Astrocyte (in vitro differentiated cells and primary cell): ENCODE data around the gene PADI2. TPM values are rescaled to one million over a fixed set of nuclear protein-coding genes. Genes with fewer than 3 reads are reported as not detected.

Source experiments
- DNase-seq: peaks from one replicate; pipeline ENCODE4 v3.0.0-alpha.2; 2010; ENCODE audit warnings: low read depth
- FAIRE-seq: peaks from 2 replicates; lab custom pipeline; 2011; peaks lifted over from hg19 to GRCh38; lab: Jason Lieb, UNC
- H2AFZ ChIP-seq: 2 replicates; pipeline ENCODE4 v1.6.0; 2012; ENCODE audit warnings: low read depth, low read length, inconsistent platforms
- H3K27ac ChIP-seq: 2 replicates; pipeline ENCODE4 v1.5.1; 2011; ENCODE audit warnings: low read depth, low read length, inconsistent platforms
- H3K27me3 ChIP-seq: 2 replicates; pipeline ENCODE4 v1.6.0; 2011; ENCODE audit warnings: low read length, inconsistent platforms; ENCODE audit not compliant: insufficient read depth
- H3K36me3 ChIP-seq: 2 replicates; pipeline ENCODE4 v1.5.1; 2011; ENCODE audit warnings: low read length, inconsistent platforms; ENCODE audit not compliant: insufficient read depth
- H3K4me1 ChIP-seq: 2 replicates; pipeline ENCODE4 v1.5.1; 2011; ENCODE audit warnings: low read length, inconsistent platforms; ENCODE audit not compliant: insufficient read depth
- H3K4me2 ChIP-seq: 2 replicates; pipeline ENCODE4 v1.6.0; 2012; ENCODE audit warnings: low read length, inconsistent platforms
- H3K4me3 ChIP-seq: 2 replicates; pipeline ENCODE4 v1.5.1; 2011; ENCODE audit warnings: low read depth, mild to moderate bottlenecking, low read length, inconsistent platforms; ENCODE audit not compliant: insufficient read depth
- H3K79me2 ChIP-seq: 2 replicates; pipeline ENCODE4 v1.6.0; 2012; ENCODE audit warnings: mild to moderate bottlenecking, low read length, inconsistent platforms; ENCODE audit not compliant: insufficient read depth
- H3K9ac ChIP-seq: 2 replicates; pipeline ENCODE4 v1.6.0; 2012; ENCODE audit warnings: mild to moderate bottlenecking, low read length, inconsistent platforms
- H3K9me3 ChIP-seq: 2 replicates; pipeline ENCODE4 v1.5.1; 2012; ENCODE audit warnings: low read depth, mild to moderate bottlenecking, low read length, inconsistent platforms; ENCODE audit not compliant: insufficient read depth
- H4K20me1 ChIP-seq: 2 replicates; pipeline ENCODE4 v1.6.0; 2012; ENCODE audit warnings: low read length, inconsistent platforms; ENCODE audit not compliant: insufficient read depth
- H3K27ac Mint-ChIP-seq: one replicate; pipeline ENCODE4 v1.8.0; 2021; ENCODE audit warnings: mild to moderate bottlenecking, mixed read lengths; ENCODE audit not compliant: unreplicated experiment
- H3K27me3 Mint-ChIP-seq: one replicate; pipeline ENCODE4 v1.8.0; 2021; ENCODE audit warnings: low read depth, mixed read lengths; ENCODE audit not compliant: unreplicated experiment
- H3K36me3 Mint-ChIP-seq: one replicate; pipeline ENCODE4 v1.8.0; 2021; ENCODE audit warnings: low read depth, mixed read lengths; ENCODE audit not compliant: unreplicated experiment
- H3K4me1 Mint-ChIP-seq: one replicate; pipeline ENCODE4 v1.8.0; 2021; ENCODE audit warnings: low read depth, mixed read lengths; ENCODE audit not compliant: unreplicated experiment
- H3K4me3 Mint-ChIP-seq: one replicate; pipeline ENCODE4 v1.8.0; 2021; ENCODE audit warnings: mild to moderate bottlenecking, moderate library complexity, mixed read lengths; ENCODE audit not compliant: unreplicated experiment
- H3K9me3 Mint-ChIP-seq: one replicate; pipeline ENCODE4 v1.8.0; 2021; ENCODE audit warnings: mild to moderate bottlenecking, mixed read lengths; ENCODE audit not compliant: unreplicated experiment
- EZH2 ChIP-seq: IDR thresholded peaks from 2 replicates; pipeline ENCODE4 v1.6.1; 2012; ENCODE audit warnings: mild to moderate bottlenecking, low read length, inconsistent platforms; ENCODE audit not compliant: insufficient read depth
- total RNA-seq: library from RNA; stranded (reverse); gene quantifications from 2 replicates; pipeline ENCODE4 v1.2.1, GENCODE V29; 2021
- TF ChIP-seq, protein P1 (sequence below): IDR thresholded peaks from 2 replicates; pipeline ENCODE4 v1.5.1; 2011; ENCODE audit warnings: low read depth, mild to moderate bottlenecking, inconsistent platforms, low read length, moderate library complexity; ENCODE audit not compliant: insufficient read depth

PADI2 gene
- total RNA-seq, 1 donor from 2014 or later = 0.48 TPM

DNA sequence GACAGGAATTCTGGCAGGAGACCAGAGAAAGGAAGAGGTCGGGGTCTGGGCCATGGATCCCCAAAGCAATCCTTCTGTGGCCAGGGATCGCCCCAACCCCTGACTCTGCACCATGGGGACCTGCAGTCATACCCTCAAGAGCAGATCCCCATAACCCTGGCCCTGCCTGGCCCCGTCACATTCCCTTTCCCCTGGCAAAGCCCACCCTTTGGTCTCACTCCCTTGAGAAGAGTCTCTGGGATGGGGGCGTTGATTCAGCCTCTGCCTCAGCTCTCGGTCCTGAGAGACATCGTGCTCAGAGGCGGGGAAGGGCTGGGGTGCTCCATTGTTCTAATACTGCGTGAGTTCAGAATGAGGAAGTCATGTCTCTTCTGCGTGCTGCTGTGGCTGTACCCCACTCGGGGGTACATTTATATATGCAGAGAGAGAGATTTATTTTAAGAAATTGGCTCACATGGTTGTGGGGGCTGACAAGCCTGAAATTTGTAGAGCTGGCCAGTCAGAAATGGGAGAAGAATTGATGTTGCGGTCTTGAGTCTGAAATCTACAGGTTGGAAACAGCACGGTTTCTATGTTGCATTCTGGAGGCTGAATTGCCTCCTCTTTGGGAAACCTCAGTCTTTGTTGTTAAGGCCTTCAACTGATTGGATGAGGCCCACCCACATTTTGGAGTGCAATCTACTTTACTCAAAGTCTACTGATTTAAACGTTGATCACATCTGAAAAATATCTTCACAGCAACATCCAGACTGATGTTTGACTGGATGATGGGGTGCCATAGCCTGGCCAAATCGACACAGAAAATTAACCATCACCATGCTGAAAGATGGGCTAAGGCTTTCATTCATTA lies 4.2 kb upstream of the PADI2 start:
- Histone ChIP-seq H3K36me3 (no peaks in the 10 kb centered on the region), H3K79me2 (no peaks in the 10 kb centered on the region), H3K27me3 (peaks cover 5% of the 10 kb centered on the region), H3K4me3 (no peak overlapping the region), H3K9me3 (no peaks in the 10 kb centered on the region), H3K4me1 (peaks cover 50% of the 10 kb centered on the region), H3K9ac (no peak overlapping the region), H3K4me2 (peak overlapping the region; percentile 60), H3K27ac (no peak overlapping the region), H2AFZ (no peak overlapping the region), H4K20me1 (peaks cover 3% of the 10 kb centered on the region)
- H3K27me3 Mint-ChIP-seq = peaks cover 26% of the 10 kb centered on the region
- TF ChIP-seq, protein P1, sequence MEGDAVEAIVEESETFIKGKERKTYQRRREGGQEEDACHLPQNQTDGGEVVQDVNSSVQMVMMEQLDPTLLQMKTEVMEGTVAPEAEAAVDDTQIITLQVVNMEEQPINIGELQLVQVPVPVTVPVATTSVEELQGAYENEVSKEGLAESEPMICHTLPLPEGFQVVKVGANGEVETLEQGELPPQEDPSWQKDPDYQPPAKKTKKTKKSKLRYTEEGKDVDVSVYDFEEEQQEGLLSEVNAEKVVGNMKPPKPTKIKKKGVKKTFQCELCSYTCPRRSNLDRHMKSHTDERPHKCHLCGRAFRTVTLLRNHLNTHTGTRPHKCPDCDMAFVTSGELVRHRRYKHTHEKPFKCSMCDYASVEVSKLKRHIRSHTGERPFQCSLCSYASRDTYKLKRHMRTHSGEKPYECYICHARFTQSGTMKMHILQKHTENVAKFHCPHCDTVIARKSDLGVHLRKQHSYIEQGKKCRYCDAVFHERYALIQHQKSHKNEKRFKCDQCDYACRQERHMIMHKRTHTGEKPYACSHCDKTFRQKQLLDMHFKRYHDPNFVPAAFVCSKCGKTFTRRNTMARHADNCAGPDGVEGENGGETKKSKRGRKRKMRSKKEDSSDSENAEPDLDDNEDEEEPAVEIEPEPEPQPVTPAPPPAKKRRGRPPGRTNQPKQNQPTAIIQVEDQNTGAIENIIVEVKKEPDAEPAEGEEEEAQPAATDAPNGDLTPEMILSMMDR = no peak
- TF ChIP-seq EZH2 = no peak
- no peak for DNase-seq
- no peak for FAIRE-seq
- no peak overlapping the region for H3K27ac Mint-ChIP-seq
- no peak overlapping the region for H3K4me3 Mint-ChIP-seq
- no peaks in the 10 kb centered on the region for H3K9me3 Mint-ChIP-seq
- H3K36me3 Mint-ChIP-seq = no peaks in the 10 kb centered on the region
- H3K4me1 Mint-ChIP-seq = peaks cover 11% of the 10 kb centered on the region

DNA sequence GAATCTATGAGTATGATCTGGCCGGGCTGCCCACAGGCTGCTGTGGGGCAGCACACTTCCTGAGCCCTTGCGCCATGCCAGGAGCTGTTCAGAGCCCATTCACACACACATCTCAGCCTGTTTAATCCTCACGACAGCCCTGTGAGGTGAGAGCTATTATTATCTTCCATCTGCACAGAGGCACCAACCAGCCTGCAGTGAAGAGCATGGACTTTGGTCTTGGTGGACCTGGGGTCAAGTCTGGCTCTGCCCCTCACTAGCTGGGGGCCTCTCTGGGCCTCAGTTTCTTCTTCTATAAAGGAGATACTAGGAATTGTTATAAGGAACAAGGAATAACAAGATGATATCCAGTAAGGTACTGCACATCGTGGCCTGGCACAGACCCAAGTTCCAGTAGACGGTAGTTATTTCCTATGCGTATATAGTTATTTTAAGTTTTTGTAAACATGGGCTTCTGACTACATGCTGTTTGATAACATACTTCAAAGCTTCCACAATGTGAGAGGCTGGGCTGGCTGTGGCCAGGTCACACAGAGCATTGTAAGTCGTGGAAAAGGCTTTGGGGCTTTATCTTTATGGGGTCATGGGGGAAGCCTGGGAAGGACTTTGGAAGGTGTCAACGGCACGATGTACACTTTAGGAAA lies 3.4 kb upstream of the PADI2 start:
- peaks cover 12% of the 10 kb centered on the region for H3K27me3 ChIP-seq
- H3K4me1 Mint-ChIP-seq = peaks cover 8% of the 10 kb centered on the region
- H3K4me3 ChIP-seq = no peak overlapping the region
- no peaks in the 10 kb centered on the region for H3K9me3 Mint-ChIP-seq
- H4K20me1 ChIP-seq = peaks cover 3% of the 10 kb centered on the region
- H3K4me3 Mint-ChIP-seq = no peak overlapping the region
- peak overlapping the region; percentile 31 for H3K27ac Mint-ChIP-seq
- no peak for FAIRE-seq
- H3K9me3 ChIP-seq = no peaks in the 10 kb centered on the region
- H3K36me3 ChIP-seq = no peaks in the 10 kb centered on the region
- DNase-seq = peak; percentile 40
- H3K27me3 Mint-ChIP-seq = peaks cover 34% of the 10 kb centered on the region
- peaks cover 44% of the 10 kb centered on the region for H3K4me1 ChIP-seq
- H2AFZ ChIP-seq = peak overlapping the region; percentile 32
- no peaks in the 10 kb centered on the region for H3K79me2 ChIP-seq
- H3K4me2 ChIP-seq = peak overlapping the region; percentile 60
- TF ChIP-seq EZH2 = no peak
- TF ChIP-seq, protein P1 = no peak
- H3K9ac ChIP-seq = peak overlapping the region; percentile 52
- peak overlapping the region; percentile 10 for H3K27ac ChIP-seq
- H3K36me3 Mint-ChIP-seq = no peaks in the 10 kb centered on the region
